HCT116 (cell line): Measurements from ENCODE around the gene SEMA7A. TPM values are rescaled to one million over a fixed set of nuclear protein-coding genes. Genes with fewer than 3 reads are reported as not detected.

ENCODE experiments used
- ATAC-seq: fragments of 200-7000 bp; cut with Tn5 transposase; 2 replicates; pipeline ENCODE4 v1.9.1; 2020; ENCODE audit warnings: mild to moderate bottlenecking, moderate library complexity
- BruUV-seq: library from RNA; stranded (reverse); fragments of 400-500 nt; replicated peaks from 2 replicates; lab custom pipeline; 2021; lab: Mats Ljungman, UMichigan
- CTCF ChIA-PET: fragments of 300-600 bp; sonication (Branson Sonifier 250); formaldehyde crosslinking; loops from one replicate; lab custom pipeline; 2021; ENCODE audit warnings: antibody characterized with exemption; lab: Charles Lee
- POLR2A ChIA-PET: fragments of 300-600, 350-600 bp; sonication (Branson Sonifier 250); formaldehyde crosslinking; loops from one replicate; lab custom pipeline; 2021; ENCODE audit warnings: antibody characterized with exemption; lab: Charles Lee
- RAD21 ChIA-PET, 2 experiments: fragments of 300-600 bp; sonication (Branson Sonifier 250); formaldehyde crosslinking; loops; one replicate each; lab custom pipeline; 2023; ENCODE audit warnings: low total read pairs in 2 of 2; ENCODE audit not compliant: uncharacterized antibody in 2 of 2, unreplicated experiment in 2 of 2, low non-redundant PET in 1 of 2; lab: Charles Lee
- DNase-seq: peaks from one replicate; pipeline ENCODE4 v3.0.0-alpha.2; 2010; ENCODE audit warnings: low read depth, low spot score
- H2AFZ ChIP-seq: fragments of 200-600 bp; shearing (Covaris generic), sonication (generic); 2 replicates; pipeline ENCODE4 v1.6.1; 2017; ENCODE audit warnings: low read depth, mixed run types, mixed read lengths, antibody characterized with exemption, low read length; ENCODE audit not compliant: poor library complexity, severe bottlenecking
- H3K27ac ChIP-seq: 2 replicates; pipeline ENCODE4 v1.5.1; 2012; ENCODE audit warnings: low read depth, low read length
- H3K27me3 ChIP-seq: fragments of 200-600 bp; sonication (generic); 2 replicates; pipeline ENCODE4 v1.6.1; 2016; ENCODE audit warnings: mixed run types, low read length, mixed read lengths; ENCODE audit not compliant: insufficient read depth
- H3K36me3 ChIP-seq, 2 experiments: fragments of 200-500 bp in 1 of 2; fragments of 200-600 bp in 1 of 2; sonication (Bioruptor generic) in 1 of 2; sonication (generic) in 1 of 2; 2 replicates each; pipeline versions ENCODE4 v1.5.1 to v1.6.1; 2014 to 2016; ENCODE audit warnings: low read length in 2 of 2, inconsistent platforms in 1 of 2, mixed read lengths in 1 of 2, mixed run types in 1 of 2; ENCODE audit not compliant: insufficient read depth in 2 of 2, control insufficient read depth in 1 of 2
- H3K4me1 ChIP-seq, 2 experiments: fragments of 200-600 bp in 1 of 2; sonication (generic) in 1 of 2; 2 replicates each; pipeline versions ENCODE4 v1.5.1 to v1.6.1; 2012 to 2017; ENCODE audit warnings: low read length in 2 of 2, inconsistent platforms in 1 of 2, mild to moderate bottlenecking in 1 of 2, mixed read lengths in 1 of 2, mixed run types in 1 of 2, moderate library complexity in 1 of 2; ENCODE audit not compliant: insufficient read depth in 2 of 2, control insufficient read depth in 1 of 2
- H3K4me2 ChIP-seq: fragments of 200-600 bp; sonication (generic); 2 replicates; pipeline ENCODE4 v1.6.1; 2017; ENCODE audit warnings: mixed run types, low read length, mixed read lengths
- H3K4me3 ChIP-seq, 2 experiments: fragments of 200-600 bp in 1 of 2; sonication (generic) in 1 of 2; replicated peaks in 1 of 2; 2 replicates each; pipeline ENCODE4 v1.5.1; 2011 to 2016; ENCODE audit warnings: low read length in 2 of 2, control low read depth in 1 of 2, low read depth in 1 of 2, mild to moderate bottlenecking in 1 of 2, mixed read lengths in 1 of 2, mixed run types in 1 of 2
- H3K79me2 ChIP-seq: fragments of 200-600 bp; sonication (generic); 2 replicates; pipeline ENCODE4 v1.6.1; 2017; ENCODE audit warnings: mild to moderate bottlenecking, mixed run types, low read length, moderate library complexity, mixed read lengths; ENCODE audit not compliant: insufficient read depth
- H3K9ac ChIP-seq: fragments of 200-600 bp; sonication (generic); 2 replicates; pipeline ENCODE4 v1.6.1; 2016; ENCODE audit warnings: low read length, mixed read lengths
- H3K9me2 ChIP-seq: fragments of 200-600 bp; sonication (generic), shearing (Covaris generic); 2 replicates; pipeline ENCODE4 v1.6.1; 2017; ENCODE audit warnings: mixed run types, mild to moderate bottlenecking, moderate library complexity; ENCODE audit not compliant: insufficient read depth
- H3K9me3 ChIP-seq, 2 experiments: fragments of 200-500 bp in 1 of 2; fragments of 200-600 bp in 1 of 2; sonication (Bioruptor generic) in 1 of 2; sonication (generic) in 1 of 2; 2 replicates each; pipeline ENCODE4 v1.6.1; 2014 to 2017; ENCODE audit warnings: low read length in 2 of 2, mixed read lengths in 2 of 2, inconsistent platforms in 1 of 2, low read depth in 1 of 2, mild to moderate bottlenecking in 1 of 2, mixed run types in 1 of 2, moderate library complexity in 1 of 2; ENCODE audit not compliant: control insufficient read depth in 1 of 2, insufficient read depth in 1 of 2
- H4K20me1 ChIP-seq: fragments of 200-600 bp; sonication (generic), shearing (Covaris generic); 2 replicates; pipeline ENCODE4 v1.6.1; 2017; ENCODE audit warnings: mixed run types, mild to moderate bottlenecking, moderate library complexity; ENCODE audit not compliant: insufficient read depth
- ATF3 ChIP-seq: IDR thresholded peaks from 2 replicates; pipeline ENCODE4 v1.6.1; 2012
- CTCF ChIP-seq, 3 experiments: fragments of 200-600 bp in 1 of 3; sonication (generic) in 1 of 3; IDR thresholded peaks in 2 of 3; conservative IDR thresholded peaks in 1 of 3; 2 replicates each; pipeline ENCODE4 v1.5.1; 2012 to 2017; ENCODE audit warnings: low read depth in 2 of 3, low read length in 2 of 3, antibody characterized with exemption in 1 of 3, borderline replicate concordance in 1 of 3, control low read depth in 1 of 3, mild to moderate bottlenecking in 1 of 3, mixed read lengths in 1 of 3, mixed run types in 1 of 3, moderate library complexity in 1 of 3; ENCODE audit not compliant: insufficient read depth in 1 of 3
- EGR1 ChIP-seq: IDR thresholded peaks from 2 replicates; pipeline ENCODE4 v1.6.1; 2012; ENCODE audit warnings: low read depth
- EZH2 ChIP-seq: fragments of 200-600 bp; sonication (generic); IDR thresholded peaks from 2 replicates; pipeline ENCODE4 v1.6.1; 2017; ENCODE audit warnings: antibody characterized with exemption, mixed run types
- EZH2phosphoT487 ChIP-seq: fragments of 200-600 bp; IDR thresholded peaks from 2 replicates; pipeline ENCODE4 v1.6.1; 2018; ENCODE audit warnings: antibody characterized with exemption, borderline replicate concordance
- FOSL1 ChIP-seq: IDR thresholded peaks from 2 replicates; pipeline ENCODE4 v1.6.1; 2012; ENCODE audit warnings: low read depth
- MAX ChIP-seq: IDR thresholded peaks from 2 replicates; pipeline ENCODE4 v1.6.1; 2012
- POLR2AphosphoS5 ChIP-seq: IDR thresholded peaks from 2 replicates; pipeline ENCODE4 v1.6.1; 2011; ENCODE audit warnings: mild to moderate bottlenecking, low read depth, low read length, moderate library complexity
- SIN3A ChIP-seq: IDR thresholded peaks from 2 replicates; pipeline ENCODE4 v1.6.1; 2012; ENCODE audit warnings: low read depth
- SRF ChIP-seq: IDR thresholded peaks from 2 replicates; pipeline ENCODE4 v1.6.1; 2012; ENCODE audit warnings: low read depth
- YY1 ChIP-seq: IDR thresholded peaks from 2 replicates; pipeline ENCODE4 v1.6.1; 2011; ENCODE audit warnings: low read length, low read depth, moderate library complexity, mild to moderate bottlenecking; ENCODE audit not compliant: insufficient replicate concordance; ENCODE audit errors: extremely low read depth
- ZFX ChIP-seq: fragments of 450-650 bp; IDR thresholded peaks from 2 replicates; pipeline ENCODE4 v1.6.1; 2017
- intact Hi-C: fragments of 100-400 bp; cut with micrococcal nuclease; formaldehyde crosslinking; loops from 2 replicates; pipeline ENCODE4 v1.10.0; 2022
- total RNA-seq: library from RNA; stranded (reverse); gene quantifications from one replicate; pipeline ENCODE4 v1.2.1, GENCODE V29; 2021; ENCODE audit not compliant: unreplicated experiment

The SEMA7A gene
- total RNA-seq, 1 experiment from 2014 or later, result 13.8 TPM

GRCh38 chr15:74386496-74387140 lies 47.1 kb downstream of the SEMA7A start:
- RAD21 ChIA-PET, result no interaction called here
- no TSS peak for BruUV-seq

More at GRCh38 chr15:74386496-74387140, 47.1 kb downstream of the SEMA7A start:
- Histone ChIP-seq H3K36me3 (no peaks in the 10 kb centered on the region), H3K9me2 (no peaks in the 10 kb centered on the region), H3K27me3 (no peaks in the 10 kb centered on the region), H3K4me2 (no peak overlapping the region), H3K9ac (no peak overlapping the region), H3K9me3 (no peaks in the 10 kb centered on the region), H3K27ac (no peak overlapping the region), H3K4me1 (peaks cover 22 to 95% of the 10 kb centered on the region in 2 experiments), H4K20me1 (no peaks in the 10 kb centered on the region)
- intact Hi-C loops, result no loop called here
- ATAC-seq, result no peak
- POLR2A ChIA-PET, result interaction anchor here (2.8 kb wide), 1 partner anchor 9 kb away, joined by 24 read pairs; no protein-coding TSS in a partner anchor
- no peak for TF ChIP-seq SIN3A
- no peak for TF ChIP-seq POLR2AphosphoS5
- TF ChIP-seq FOSL1, result no peak
- TF ChIP-seq EZH2, result no peak
- no peak for TF ChIP-seq MAX
- no peak for TF ChIP-seq YY1
- no peak for TF ChIP-seq EGR1
- TF ChIP-seq ZFX, result no peak
- no peak for TF ChIP-seq CTCF (IDR thresholded peaks at IDR 0.05 in 2 of 3, conservative IDR thresholded peaks at IDR 0.05 in 1 of 3; ENCODE audit: borderline replicate concordance in 1 of 3, insufficient read depth in 1 of 3, low read depth in 2 of 3, low read length in 2 of 3)
- no peak for TF ChIP-seq ATF3
- no peak for TF ChIP-seq EZH2phosphoT487
- TF ChIP-seq SRF, result no peak
- TF ChIP-seq, all 23 proteins: peak for 0
- Histone ChIP-seq H2AFZ (no peak overlapping the region), H3K79me2 (no peaks in the 10 kb centered on the region), H3K4me3 (no peak overlapping the region)
- CTCF ChIA-PET, result no interaction called here
- DNase-seq, result no peak
